Caco-2 (cell line): Measurements from ENCODE around the gene CHIC2. TPM values are rescaled to one million over a fixed set of nuclear protein-coding genes. Genes with fewer than 3 reads are reported as not detected.

Experiments
- BruUV-seq: library from RNA; stranded (reverse); fragments of 400-500 nt; replicated peaks from 2 replicates; lab custom pipeline; 2021; lab: Mats Ljungman, UMichigan
- CTCF ChIA-PET: fragments of 300-600 bp; sonication (Branson Sonifier 250); formaldehyde crosslinking; loops from one replicate; lab custom pipeline; 2022; ENCODE audit warnings: antibody characterized with exemption; lab: Charles Lee
- POLR2A ChIA-PET: fragments of 300-600 bp; sonication (Branson Sonifier 250); formaldehyde crosslinking; loops from one replicate; lab custom pipeline; 2022; ENCODE audit warnings: antibody characterized with exemption; lab: Charles Lee
- DNase-seq, 2 experiments: peaks; one replicate each; pipeline versions ENCODE4 v3.0.0 to v3.0.0-alpha.2; 2020 to 2022
- H3K27me3 ChIP-seq: replicated peaks from 2 replicates; pipeline ENCODE4 v1.6.0; 2011; ENCODE audit warnings: low read length; ENCODE audit not compliant: control insufficient read depth, insufficient read depth
- H3K36me3 ChIP-seq: 2 replicates; pipeline ENCODE4 v1.5.1; 2011; ENCODE audit warnings: low read length; ENCODE audit not compliant: control insufficient read depth, insufficient read depth
- H3K4me1 ChIP-seq: fragments of 250-450 bp; sonication (Bioruptor Pico); 2 replicates; pipeline ENCODE4 v1.5.1; 2020; ENCODE audit warnings: mild to moderate bottlenecking
- H3K4me3 ChIP-seq: 2 replicates; pipeline ENCODE4 v1.5.1; 2011; ENCODE audit warnings: low read depth, mild to moderate bottlenecking, control low read depth, low read length
- H3K9me3 ChIP-seq: fragments of 250-450 bp; sonication (Bioruptor Pico); 2 replicates; pipeline ENCODE4 v1.5.1; 2020; ENCODE audit warnings: mild to moderate bottlenecking, moderate library complexity
- H3K27ac Mint-ChIP-seq: one replicate; pipeline ENCODE4 v1.8.0; 2022; ENCODE audit warnings: mixed read lengths; ENCODE audit not compliant: unreplicated experiment
- H3K27me3 Mint-ChIP-seq: one replicate; pipeline ENCODE4 v1.8.0; 2022; ENCODE audit warnings: mixed read lengths; ENCODE audit not compliant: insufficient read depth, unreplicated experiment
- H3K36me3 Mint-ChIP-seq: one replicate; pipeline ENCODE4 v1.8.0; 2022; ENCODE audit warnings: mild to moderate bottlenecking, mixed read lengths; ENCODE audit not compliant: insufficient read depth, unreplicated experiment
- H3K4me1 Mint-ChIP-seq: one replicate; pipeline ENCODE4 v1.8.0; 2022; ENCODE audit warnings: low read depth, mixed read lengths; ENCODE audit not compliant: unreplicated experiment
- H3K4me3 Mint-ChIP-seq: one replicate; pipeline ENCODE4 v1.8.0; 2022; ENCODE audit warnings: mild to moderate bottlenecking, moderate library complexity, mixed read lengths; ENCODE audit not compliant: unreplicated experiment
- H3K9me3 Mint-ChIP-seq: one replicate; pipeline ENCODE4 v1.8.0; 2022; ENCODE audit warnings: mixed read lengths; ENCODE audit not compliant: unreplicated experiment
- intact Hi-C: fragments of 100-400 bp; cut with micrococcal nuclease; formaldehyde crosslinking; loops from one replicate; pipeline ENCODE4 v1.10.0; 2022; ENCODE audit not compliant: unreplicated experiment
- total RNA-seq: library from RNA; stranded (reverse); gene quantifications from 2 replicates; pipeline ENCODE4 v1.2.3, GENCODE V29; 2022
- TF ChIP-seq, protein P1 (sequence below), 2 experiments: fragments of 200-600 bp in 1 of 2; IDR thresholded peaks; 1 replicate in 1 of 2; 2 replicates in 1 of 2; pipeline versions ENCODE4 v1.5.1 to v1.8.0; 2011 to 2022; ENCODE audit warnings: antibody characterized with exemption in 1 of 2, control low read depth in 1 of 2, inconsistent platforms in 1 of 2, low read depth in 1 of 2, low read length in 1 of 2, mild to moderate bottlenecking in 1 of 2, moderate library complexity in 1 of 2; ENCODE audit not compliant: insufficient read depth in 1 of 2, severe bottlenecking in 1 of 2, unreplicated experiment in 1 of 2

CHIC2 gene
- total RNA-seq, 1 experiment from 2014 or later: 30.0 TPM

DNA sequence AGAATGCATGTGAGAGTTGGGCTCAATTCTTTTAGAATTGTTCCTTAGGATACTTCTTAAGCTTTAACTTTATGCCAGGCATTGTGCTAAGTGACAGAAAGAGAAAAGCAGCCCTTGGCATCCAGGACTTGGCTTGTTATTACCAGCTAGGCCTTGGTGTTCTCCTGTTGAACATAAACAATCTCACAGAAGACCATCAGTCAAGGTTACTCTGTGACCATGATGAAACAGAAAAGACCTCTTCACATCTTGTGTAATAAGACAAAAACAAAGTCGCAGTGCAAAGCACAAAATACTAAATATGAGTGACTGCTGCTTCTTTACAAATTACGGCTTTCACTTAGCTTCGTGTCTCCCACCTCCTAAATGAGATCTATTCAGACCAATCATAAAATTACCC, 71.6 kb downstream of the CHIC2 start:
- Histone ChIP-seq H3K9me3 (no peaks in the 10 kb centered on the region), H3K4me1 (peaks cover 5% of the 10 kb centered on the region), H3K4me3 (no peak overlapping the region), H3K36me3 (no peaks in the 10 kb centered on the region), H3K27me3 (no peaks in the 10 kb centered on the region)
- H3K9me3 Mint-ChIP-seq: no peaks in the 10 kb centered on the region
- H3K27ac Mint-ChIP-seq: no peak overlapping the region
- intact Hi-C loops: no loop called here
- no peaks in the 10 kb centered on the region for H3K36me3 Mint-ChIP-seq
- H3K4me1 Mint-ChIP-seq: no peaks in the 10 kb centered on the region
- DNase-seq: no peak
- TF ChIP-seq, protein P1, sequence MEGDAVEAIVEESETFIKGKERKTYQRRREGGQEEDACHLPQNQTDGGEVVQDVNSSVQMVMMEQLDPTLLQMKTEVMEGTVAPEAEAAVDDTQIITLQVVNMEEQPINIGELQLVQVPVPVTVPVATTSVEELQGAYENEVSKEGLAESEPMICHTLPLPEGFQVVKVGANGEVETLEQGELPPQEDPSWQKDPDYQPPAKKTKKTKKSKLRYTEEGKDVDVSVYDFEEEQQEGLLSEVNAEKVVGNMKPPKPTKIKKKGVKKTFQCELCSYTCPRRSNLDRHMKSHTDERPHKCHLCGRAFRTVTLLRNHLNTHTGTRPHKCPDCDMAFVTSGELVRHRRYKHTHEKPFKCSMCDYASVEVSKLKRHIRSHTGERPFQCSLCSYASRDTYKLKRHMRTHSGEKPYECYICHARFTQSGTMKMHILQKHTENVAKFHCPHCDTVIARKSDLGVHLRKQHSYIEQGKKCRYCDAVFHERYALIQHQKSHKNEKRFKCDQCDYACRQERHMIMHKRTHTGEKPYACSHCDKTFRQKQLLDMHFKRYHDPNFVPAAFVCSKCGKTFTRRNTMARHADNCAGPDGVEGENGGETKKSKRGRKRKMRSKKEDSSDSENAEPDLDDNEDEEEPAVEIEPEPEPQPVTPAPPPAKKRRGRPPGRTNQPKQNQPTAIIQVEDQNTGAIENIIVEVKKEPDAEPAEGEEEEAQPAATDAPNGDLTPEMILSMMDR (IDR thresholded peaks at IDR 0.05; ENCODE audit: insufficient read depth in 1 of 2, low read depth in 1 of 2, low read length in 1 of 2, severe bottlenecking in 1 of 2, unreplicated experiment in 1 of 2): no peak
- no peak overlapping the region for H3K4me3 Mint-ChIP-seq
- H3K27me3 Mint-ChIP-seq: no peaks in the 10 kb centered on the region
- BruUV-seq: no TSS peak
- ChIA-PET CTCF (no interaction called here), POLR2A (interaction anchor here (0.5 kb wide), 1 partner anchor 465 kb away, joined by 3 read pairs; no protein-coding TSS in a partner anchor)

DNA sequence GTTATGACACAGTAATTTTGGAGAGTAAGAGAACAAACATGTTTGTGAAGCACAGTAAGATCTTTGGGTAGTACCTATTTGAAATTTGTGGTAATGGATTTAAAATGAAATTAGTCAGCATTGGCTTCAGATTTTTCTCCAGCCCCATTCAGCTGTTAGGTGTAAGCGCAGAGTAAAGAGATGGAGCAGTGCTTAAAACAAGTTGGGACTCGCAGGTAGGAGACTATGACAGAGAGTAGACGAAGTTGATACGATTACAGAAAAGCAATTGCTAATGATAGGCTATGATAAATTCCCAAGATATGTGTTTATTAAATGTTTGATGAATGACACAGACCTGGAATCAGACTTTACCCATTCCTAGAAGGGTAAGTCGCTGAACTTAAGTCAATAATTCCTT, 72.6 kb downstream of the CHIC2 start:
- no peaks in the 10 kb centered on the region for H3K4me1 Mint-ChIP-seq
- no peaks in the 10 kb centered on the region for H3K9me3 Mint-ChIP-seq
- Histone ChIP-seq H3K9me3 (no peaks in the 10 kb centered on the region), H3K27me3 (no peaks in the 10 kb centered on the region), H3K4me1 (peaks cover 5% of the 10 kb centered on the region), H3K36me3 (no peaks in the 10 kb centered on the region), H3K4me3 (no peak overlapping the region)
- intact Hi-C loops: no loop called here
- H3K36me3 Mint-ChIP-seq: no peaks in the 10 kb centered on the region
- H3K4me3 Mint-ChIP-seq: no peak overlapping the region
- DNase-seq: no peak
- ChIA-PET POLR2A (no interaction called here), CTCF (no interaction called here)
- TF ChIP-seq, protein P1 (IDR thresholded peaks at IDR 0.05; ENCODE audit: insufficient read depth in 1 of 2, low read depth in 1 of 2, low read length in 1 of 2, severe bottlenecking in 1 of 2, unreplicated experiment in 1 of 2): no peak
- no TSS peak for BruUV-seq
- H3K27me3 Mint-ChIP-seq: no peaks in the 10 kb centered on the region
- H3K27ac Mint-ChIP-seq: no peak overlapping the region

DNA sequence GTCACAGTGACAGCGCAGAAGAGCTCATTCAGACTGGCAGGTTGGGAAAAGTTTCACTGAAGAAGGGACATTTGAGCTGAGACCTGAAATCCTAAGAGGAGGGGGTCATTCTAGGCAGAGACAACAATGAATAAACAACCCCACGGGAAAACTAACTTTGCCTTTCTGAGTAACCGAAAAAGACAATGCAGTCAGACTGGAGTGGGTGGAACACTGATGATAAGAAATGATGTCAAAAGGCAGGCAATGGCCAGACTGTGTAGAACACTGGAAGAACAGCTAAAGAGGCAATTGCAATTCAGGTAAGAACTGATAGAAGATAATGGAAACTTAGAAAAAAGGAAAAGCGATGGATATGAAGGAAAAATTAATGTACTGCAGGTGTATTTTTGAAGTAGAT, 73.8 kb downstream of the CHIC2 start:
- DNase-seq: no peak
- BruUV-seq: no TSS peak
- Mint-ChIP-seq H3K27me3 (no peaks in the 10 kb centered on the region), H3K4me1 (no peaks in the 10 kb centered on the region), H3K4me3 (no peak overlapping the region), H3K27ac (no peak overlapping the region), H3K9me3 (no peaks in the 10 kb centered on the region), H3K36me3 (peaks cover 7% of the 10 kb centered on the region)
- Histone ChIP-seq H3K36me3 (no peaks in the 10 kb centered on the region), H3K27me3 (no peaks in the 10 kb centered on the region), H3K4me3 (no peak overlapping the region), H3K9me3 (no peaks in the 10 kb centered on the region), H3K4me1 (peaks cover 5% of the 10 kb centered on the region)
- TF ChIP-seq, protein P1 (IDR thresholded peaks at IDR 0.05; ENCODE audit: insufficient read depth in 1 of 2, low read depth in 1 of 2, low read length in 1 of 2, severe bottlenecking in 1 of 2, unreplicated experiment in 1 of 2): no peak
- CTCF ChIA-PET: no interaction called here
- POLR2A ChIA-PET: no interaction called here
- intact Hi-C loops: no loop called here
